C4-2B (cell line): Measurements from ENCODE around the gene NCCRP1.

Experiments used
- ZFX ChIP-seq: fragments of 450-650 bp; IDR thresholded peaks from 2 replicates; pipeline ENCODE4 v1.6.1; 2017
- TF ChIP-seq, protein P1 (sequence below): fragments of 450-650 bp; conservative IDR thresholded peaks from 2 replicates; pipeline ENCODE4 v1.5.1; 2017; ENCODE audit warnings: mild to moderate bottlenecking

DNA sequence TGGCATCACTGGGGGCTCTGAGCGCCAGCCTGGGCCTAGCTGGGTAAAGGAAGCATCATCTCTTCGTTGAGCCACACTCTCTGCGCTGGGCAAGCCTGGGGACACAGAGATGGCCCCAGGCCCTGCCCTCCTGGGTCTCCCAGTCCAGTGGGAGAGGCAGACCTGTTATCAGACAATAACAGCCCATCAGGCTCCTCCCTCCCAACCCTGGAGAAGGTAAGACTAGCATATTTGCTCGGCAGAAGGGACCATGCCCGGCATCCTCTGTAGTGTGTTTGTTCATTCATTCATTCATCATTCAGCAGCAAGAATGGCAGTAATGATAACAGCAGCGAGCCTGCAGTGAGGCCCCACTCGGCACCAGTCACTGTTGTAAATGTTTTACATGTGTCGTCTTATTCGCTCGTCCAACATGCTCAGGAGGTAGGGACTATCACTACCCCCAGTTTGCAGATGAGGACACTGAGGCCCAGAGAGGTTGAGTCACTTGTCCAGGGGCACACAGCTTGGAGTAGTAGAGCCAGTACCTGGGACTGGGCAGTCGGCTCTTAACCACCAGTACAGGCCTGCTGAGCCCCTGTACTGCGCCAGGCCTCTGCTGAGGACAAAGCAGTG is 38.0 kb upstream of the NCCRP1 start:
- TF ChIP-seq, protein P1, sequence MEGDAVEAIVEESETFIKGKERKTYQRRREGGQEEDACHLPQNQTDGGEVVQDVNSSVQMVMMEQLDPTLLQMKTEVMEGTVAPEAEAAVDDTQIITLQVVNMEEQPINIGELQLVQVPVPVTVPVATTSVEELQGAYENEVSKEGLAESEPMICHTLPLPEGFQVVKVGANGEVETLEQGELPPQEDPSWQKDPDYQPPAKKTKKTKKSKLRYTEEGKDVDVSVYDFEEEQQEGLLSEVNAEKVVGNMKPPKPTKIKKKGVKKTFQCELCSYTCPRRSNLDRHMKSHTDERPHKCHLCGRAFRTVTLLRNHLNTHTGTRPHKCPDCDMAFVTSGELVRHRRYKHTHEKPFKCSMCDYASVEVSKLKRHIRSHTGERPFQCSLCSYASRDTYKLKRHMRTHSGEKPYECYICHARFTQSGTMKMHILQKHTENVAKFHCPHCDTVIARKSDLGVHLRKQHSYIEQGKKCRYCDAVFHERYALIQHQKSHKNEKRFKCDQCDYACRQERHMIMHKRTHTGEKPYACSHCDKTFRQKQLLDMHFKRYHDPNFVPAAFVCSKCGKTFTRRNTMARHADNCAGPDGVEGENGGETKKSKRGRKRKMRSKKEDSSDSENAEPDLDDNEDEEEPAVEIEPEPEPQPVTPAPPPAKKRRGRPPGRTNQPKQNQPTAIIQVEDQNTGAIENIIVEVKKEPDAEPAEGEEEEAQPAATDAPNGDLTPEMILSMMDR = no peak
- 0 out of 2 replicates have a peak, but pooled peaks have one; percentile 7 for TF ChIP-seq ZFX
